ENCODE results near the gene SEMA4D. TPM values are rescaled to one million over a fixed set of nuclear protein-coding genes. Genes with fewer than 3 reads are reported as not detected.
A peak's percentile ranks its signal among the peaks of the same experiment; 100 is the strongest.

Gene SEMA4D
- total RNA-seq, 4 donors from 2014 or later = 37.3 to 50.1 (median 42.6) TPM

DNA sequence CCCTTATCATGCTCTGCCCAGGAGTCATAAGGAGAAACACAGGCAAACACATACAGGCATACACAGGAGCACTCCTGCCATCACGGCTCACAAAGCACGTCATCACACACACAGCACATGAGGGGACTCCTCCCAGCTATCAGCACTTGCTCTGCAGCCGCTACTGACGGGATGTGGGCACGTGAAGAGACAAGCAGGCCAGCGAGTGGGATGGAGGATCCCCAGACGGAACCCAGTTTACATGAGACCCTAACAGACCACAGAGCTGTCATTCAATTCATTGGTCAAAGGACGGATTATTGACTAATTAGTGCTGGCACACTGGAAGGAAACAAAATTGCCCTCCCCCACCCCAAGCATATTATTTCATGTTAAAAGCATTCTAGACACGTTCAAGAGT is 53.6 kb downstream of the SEMA4D start:
- WGBS = 69% methylated on average over 9 of the region's 9 CpGs
- Histone ChIP-seq H3K4me1 (peaks cover 35% of the 10 kb centered on the region), H3K4me3 (no peak overlapping the region), H3K27ac (no peak overlapping the region), H3K27me3 (no peaks in the 10 kb centered on the region), H3K9me3 (no peaks in the 10 kb centered on the region), H3K36me3 (no peaks in the 10 kb centered on the region)
- TF ChIP-seq POLR2AphosphoS5 (IDR thresholded peaks at IDR 0.05) = no peak
- TF ChIP-seq EP300 (IDR thresholded peaks at IDR 0.05) = no peak
- no peak for TF ChIP-seq POLR2A (IDR thresholded peaks at IDR 0.05)
- TF ChIP-seq, protein P1, sequence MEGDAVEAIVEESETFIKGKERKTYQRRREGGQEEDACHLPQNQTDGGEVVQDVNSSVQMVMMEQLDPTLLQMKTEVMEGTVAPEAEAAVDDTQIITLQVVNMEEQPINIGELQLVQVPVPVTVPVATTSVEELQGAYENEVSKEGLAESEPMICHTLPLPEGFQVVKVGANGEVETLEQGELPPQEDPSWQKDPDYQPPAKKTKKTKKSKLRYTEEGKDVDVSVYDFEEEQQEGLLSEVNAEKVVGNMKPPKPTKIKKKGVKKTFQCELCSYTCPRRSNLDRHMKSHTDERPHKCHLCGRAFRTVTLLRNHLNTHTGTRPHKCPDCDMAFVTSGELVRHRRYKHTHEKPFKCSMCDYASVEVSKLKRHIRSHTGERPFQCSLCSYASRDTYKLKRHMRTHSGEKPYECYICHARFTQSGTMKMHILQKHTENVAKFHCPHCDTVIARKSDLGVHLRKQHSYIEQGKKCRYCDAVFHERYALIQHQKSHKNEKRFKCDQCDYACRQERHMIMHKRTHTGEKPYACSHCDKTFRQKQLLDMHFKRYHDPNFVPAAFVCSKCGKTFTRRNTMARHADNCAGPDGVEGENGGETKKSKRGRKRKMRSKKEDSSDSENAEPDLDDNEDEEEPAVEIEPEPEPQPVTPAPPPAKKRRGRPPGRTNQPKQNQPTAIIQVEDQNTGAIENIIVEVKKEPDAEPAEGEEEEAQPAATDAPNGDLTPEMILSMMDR (IDR thresholded peaks at IDR 0.05) = no peak
- no peak for DNase-seq (ENCODE audit: low spot score in 2 of 2)

DNA sequence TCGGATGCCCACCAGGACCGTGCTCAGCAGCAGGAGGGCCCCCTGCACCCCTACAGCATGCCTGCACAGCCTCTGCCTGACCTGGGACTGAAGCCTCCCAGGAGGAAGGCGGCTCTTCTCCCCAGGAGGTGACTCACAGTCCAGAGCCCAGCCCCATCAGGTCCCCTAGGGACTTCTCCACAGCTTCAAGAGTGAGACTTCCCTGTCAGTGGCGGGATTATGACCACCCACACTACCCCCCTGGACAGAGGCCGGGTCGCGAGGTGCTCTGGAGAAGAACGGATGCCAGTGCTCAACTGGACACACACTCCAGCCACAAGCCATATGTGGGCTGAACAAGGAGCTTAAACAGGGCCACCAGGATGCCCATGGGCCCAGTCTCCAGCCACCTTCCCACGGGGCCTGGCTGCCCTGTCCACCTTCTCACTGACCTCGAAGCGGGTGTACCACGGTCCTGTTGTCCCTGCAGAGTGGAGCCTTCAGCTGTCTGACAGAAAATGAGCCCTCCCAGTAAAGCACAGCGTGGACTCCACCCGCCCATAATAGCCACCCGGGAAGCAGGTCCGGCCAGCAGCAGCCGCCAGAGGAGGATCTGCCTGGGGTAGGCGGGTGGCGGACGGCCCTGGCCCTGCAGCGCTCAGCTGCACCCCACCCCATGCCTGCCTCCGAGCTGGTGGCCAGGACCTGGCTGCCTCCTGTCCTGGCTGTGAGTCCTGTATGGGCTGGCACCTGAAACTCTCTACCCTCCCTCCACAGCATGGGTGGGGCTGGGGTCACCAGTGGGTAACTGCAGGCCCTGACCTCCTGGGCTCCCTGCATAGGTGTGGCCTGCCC is 54.7 kb downstream of the SEMA4D start:
- H3K27me3 ChIP-seq = no peaks in the 10 kb centered on the region
- peaks cover 35% of the 10 kb centered on the region for H3K4me1 ChIP-seq
- WGBS = no CpG with 5 or more reads among the region's 22 CpGs
- TF ChIP-seq POLR2A (IDR thresholded peaks at IDR 0.05) (no peak), POLR2AphosphoS5 (IDR thresholded peaks at IDR 0.05) (no peak), EP300 (IDR thresholded peaks at IDR 0.05) (no peak)
- TF ChIP-seq, protein P1 (IDR thresholded peaks at IDR 0.05) = no peak
- H3K36me3 ChIP-seq = no peaks in the 10 kb centered on the region
- DNase-seq (ENCODE audit: low spot score in 2 of 2) = no peak
- no peak overlapping the region for H3K4me3 ChIP-seq
- H3K9me3 ChIP-seq = no peaks in the 10 kb centered on the region
- H3K27ac ChIP-seq = peak overlapping the region; percentile 22

- no peak overlapping the region for H3K4me3 ChIP-seq
- H3K9me3 ChIP-seq = no peaks in the 10 kb centered on the region
- peaks cover 41% of the 10 kb centered on the region for H3K4me1 ChIP-seq
- no peaks in the 10 kb centered on the region for H3K27me3 ChIP-seq
- 89% methylated on average over 7 of the region's 9 CpGs for WGBS
- H3K36me3 ChIP-seq = no peaks in the 10 kb centered on the region
- no peak for DNase-seq (ENCODE audit: low spot score in 2 of 2)
- no peak overlapping the region for H3K27ac ChIP-seq
- TF ChIP-seq EP300 (IDR thresholded peaks at IDR 0.05) = no peak
- no peak for TF ChIP-seq POLR2AphosphoS5 (IDR thresholded peaks at IDR 0.05)
- TF ChIP-seq, protein P1 (IDR thresholded peaks at IDR 0.05) = no peak
- no peak for TF ChIP-seq POLR2A (IDR thresholded peaks at IDR 0.05)
These were observed 55.4 kb downstream of the SEMA4D start for GRCh38 chr9:89442501-89442978.

- no peak for DNase-seq (ENCODE audit: low spot score in 2 of 2)
- Histone ChIP-seq H3K36me3 (no peaks in the 10 kb centered on the region), H3K27ac (no peak overlapping the region), H3K4me1 (peaks cover 43% of the 10 kb centered on the region), H3K9me3 (no peaks in the 10 kb centered on the region), H3K27me3 (no peaks in the 10 kb centered on the region), H3K4me3 (no peak overlapping the region)
- TF ChIP-seq EP300 (IDR thresholded peaks at IDR 0.05) (no peak), POLR2A (IDR thresholded peaks at IDR 0.05) (no peak), POLR2AphosphoS5 (IDR thresholded peaks at IDR 0.05) (no peak)
- TF ChIP-seq, protein P1 (IDR thresholded peaks at IDR 0.05) = no peak
- WGBS = 90% methylated on average over 8 of the region's 8 CpGs
These were observed 55.9 kb downstream of the SEMA4D start for GRCh38 chr9:89441986-89442385.

GRCh38 chr9:89441655-89441970 is 56.3 kb downstream of the SEMA4D start:
- peaks cover 47% of the 10 kb centered on the region for H3K4me1 ChIP-seq
- TF ChIP-seq, protein P1 (IDR thresholded peaks at IDR 0.05) = no peak
- TF ChIP-seq POLR2A (IDR thresholded peaks at IDR 0.05) (no peak), EP300 (IDR thresholded peaks at IDR 0.05) (no peak), POLR2AphosphoS5 (IDR thresholded peaks at IDR 0.05) (no peak)

More at GRCh38 chr9:89441655-89441970, 56.3 kb downstream of the SEMA4D start:
- peak overlapping the region; percentile 62 for H3K27ac ChIP-seq
- H3K9me3 ChIP-seq = no peaks in the 10 kb centered on the region
- no peaks in the 10 kb centered on the region for H3K36me3 ChIP-seq
- H3K27me3 ChIP-seq = no peaks in the 10 kb centered on the region
- WGBS = 68% methylated on average over 3 of the region's 3 CpGs
- no peak overlapping the region for H3K4me3 ChIP-seq
- no peak for DNase-seq (ENCODE audit: low spot score in 2 of 2)
